NOMO-1 treated with DMSO at 0.1 percent for 48 hours (cell line): ENCODE data around the gene CD79A.
"Not testable (repeated sequence)": the region's sequence is repeated elsewhere in the genome, so short reads cannot be mapped to it uniquely, and the experiment has no call there.

Experiments
- DNase-seq: peaks from one replicate; lab custom pipeline; 2025; ENCODE audit not compliant: unreplicated experiment; lab: John Stamatoyannopoulos, UW

CD79A gene

GRCh38 chr19:41904118-41904870 is 27.2 kb downstream of the CD79A start:
- no peak for DNase-seq

GRCh38 chr19:41905273-41906002 is 28.4 kb downstream of the CD79A start:
- DNase-seq = no peak

GRCh38 chr19:41906271-41906670 is 29.2 kb downstream of the CD79A start:
- DNase-seq = no peak

DNA sequence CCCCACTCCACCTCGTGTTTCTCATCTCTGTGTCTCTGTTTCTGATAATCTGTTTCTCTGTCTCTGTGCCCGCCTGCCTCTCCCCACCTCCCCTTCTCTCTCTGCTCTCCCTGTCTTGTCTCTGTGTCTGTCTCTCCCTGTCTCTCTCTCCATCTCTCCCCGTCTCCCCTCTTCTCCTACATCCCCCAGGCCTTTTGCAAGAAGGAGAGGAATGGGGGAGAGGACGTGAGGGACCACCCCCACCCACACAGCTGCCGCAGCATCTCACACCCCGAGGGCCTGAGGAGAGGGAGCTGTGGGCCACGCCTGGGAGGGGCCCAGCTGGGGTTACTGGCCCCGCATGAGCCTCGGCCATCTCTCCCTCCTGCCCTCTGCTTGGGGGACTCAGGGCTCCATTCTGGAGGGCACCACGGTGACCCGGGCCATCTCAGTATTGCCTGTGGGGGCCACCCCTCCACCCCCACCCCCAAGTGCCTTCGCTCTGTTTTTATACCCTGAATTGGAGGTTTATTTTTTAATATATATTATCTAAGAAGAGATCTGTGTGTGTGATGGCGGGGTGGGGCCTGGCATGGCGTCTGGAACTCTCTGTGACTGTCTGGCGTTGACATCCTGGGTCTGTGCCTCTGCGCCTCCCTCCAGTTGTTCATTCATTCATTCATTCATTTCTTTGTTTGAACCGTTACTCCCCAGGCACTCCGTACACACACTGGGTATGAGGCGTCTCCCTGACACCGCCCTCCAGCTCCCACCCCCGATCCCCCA is 30.0 kb downstream of the CD79A start:
- DNase-seq = no peak

GRCh38 chr19:41907994-41908615 is 31.0 kb downstream of the CD79A start:
- DNase-seq = no peak

GRCh38 chr19:41908724-41909464 is 31.8 kb downstream of the CD79A start:
- no peak for DNase-seq

DNA sequence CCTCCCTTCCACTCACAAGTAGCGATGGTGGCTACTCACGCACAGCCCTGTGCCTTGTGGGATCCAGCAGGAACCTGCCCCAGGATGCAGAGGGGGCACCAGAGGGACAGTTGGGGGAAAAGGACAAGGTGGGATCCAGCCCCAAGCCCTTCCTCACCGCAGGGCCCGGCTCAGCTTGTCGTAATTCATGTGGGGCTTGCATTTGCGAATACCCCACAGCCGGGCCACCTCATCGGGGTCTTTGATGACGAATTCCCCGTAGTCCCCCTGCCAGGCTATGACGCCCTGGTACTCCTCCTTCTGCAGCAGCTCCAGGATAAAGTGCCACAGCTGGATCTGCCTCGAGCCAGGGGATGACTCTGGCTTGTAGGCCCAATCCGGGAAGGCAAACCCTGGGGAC is 32.6 kb downstream of the CD79A start:
- DNase-seq = no peak

GRCh38 chr19:41910240-41910991 is 33.3 kb downstream of the CD79A start:
- DNase-seq = no peak

- no peak for DNase-seq
Observed at GRCh38 chr19:41910992-41911888, 34.2 kb downstream of the CD79A start.

DNA sequence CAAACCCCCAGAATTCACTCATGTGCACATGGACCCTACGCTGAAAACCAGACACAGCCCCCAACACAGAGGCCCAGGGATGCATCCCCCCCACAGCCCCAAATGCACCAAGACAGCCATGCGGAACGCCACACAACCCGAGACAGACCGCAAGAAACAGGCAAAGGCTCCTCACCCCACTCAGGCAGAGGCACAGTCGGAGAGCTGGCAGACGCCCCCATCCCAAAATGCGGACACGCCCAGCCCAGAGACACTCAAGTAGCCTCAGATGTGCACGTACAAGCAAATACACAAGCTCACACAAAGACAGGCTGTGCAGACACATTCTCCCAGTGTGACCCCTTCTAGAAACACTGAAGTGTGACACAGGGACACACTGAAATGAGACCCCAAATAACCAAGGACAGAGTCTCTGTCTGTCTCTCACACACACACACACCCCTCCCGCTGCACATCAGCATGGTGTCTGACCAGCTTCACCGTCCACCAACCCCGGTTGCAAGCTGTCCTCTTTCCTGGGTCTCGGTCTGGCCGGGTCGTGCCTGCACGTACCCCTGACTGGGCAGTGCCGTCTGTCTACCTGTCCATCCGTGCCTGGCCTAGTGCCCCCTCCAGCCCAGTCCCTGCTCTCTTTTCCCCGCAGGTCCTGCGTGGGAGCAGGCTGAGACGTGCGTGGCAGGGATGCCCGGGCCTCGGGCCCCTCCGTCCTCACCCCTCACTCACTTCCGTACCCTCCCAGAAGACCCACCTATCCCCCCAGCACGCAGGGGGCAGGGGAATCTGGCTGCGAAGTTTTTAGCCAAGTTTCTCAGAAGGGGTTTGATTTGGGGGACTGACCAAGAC is 35.0 kb downstream of the CD79A start:
- no peak for DNase-seq

- DNase-seq = no peak
Observed at GRCh38 chr19:41912899-41913537, 35.9 kb downstream of the CD79A start.

GRCh38 chr19:41913538-41914423 is 36.7 kb downstream of the CD79A start:
- DNase-seq = no peak

- DNase-seq = not testable (repeated sequence)
Observed at GRCh38 chr19:41914424-41914834, 37.4 kb downstream of the CD79A start.

DNA sequence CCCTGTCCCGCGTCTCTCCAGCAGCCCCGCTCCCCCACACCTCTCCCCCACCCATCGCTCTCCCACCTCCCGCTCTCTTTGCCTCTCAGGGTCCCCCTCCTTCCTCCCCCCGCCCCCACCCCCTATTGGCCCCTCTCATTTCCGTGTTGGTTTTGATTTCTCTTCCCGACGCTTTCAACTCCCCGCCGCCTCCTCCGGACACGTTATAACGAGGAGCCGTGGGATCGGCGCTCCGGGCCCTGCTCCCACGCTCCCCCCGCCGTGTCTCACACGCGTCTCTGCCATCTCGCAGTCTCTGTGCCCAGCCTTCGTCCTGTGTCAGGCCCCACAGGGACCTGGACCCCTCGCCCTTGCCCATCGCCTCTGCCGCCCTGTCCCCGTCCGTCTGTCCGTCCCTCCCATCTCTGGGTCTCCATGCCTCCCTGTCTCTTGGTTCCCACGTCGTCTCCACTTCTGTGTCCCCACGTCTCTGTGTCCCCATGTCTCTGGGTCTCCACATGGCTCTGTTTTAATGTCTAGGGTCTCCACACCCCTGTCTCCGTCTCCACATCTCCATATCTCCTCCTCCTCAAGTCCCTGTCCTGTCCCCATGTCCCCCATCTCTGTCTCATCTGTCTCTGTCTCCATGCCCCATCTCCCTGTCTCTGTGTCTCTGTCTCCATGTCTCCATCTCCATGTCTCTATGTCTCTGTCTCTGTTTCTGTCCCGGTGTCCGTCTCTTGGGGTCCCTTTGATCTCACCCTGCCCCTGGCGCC is 38.1 kb downstream of the CD79A start:
- DNase-seq = no peak

DNA sequence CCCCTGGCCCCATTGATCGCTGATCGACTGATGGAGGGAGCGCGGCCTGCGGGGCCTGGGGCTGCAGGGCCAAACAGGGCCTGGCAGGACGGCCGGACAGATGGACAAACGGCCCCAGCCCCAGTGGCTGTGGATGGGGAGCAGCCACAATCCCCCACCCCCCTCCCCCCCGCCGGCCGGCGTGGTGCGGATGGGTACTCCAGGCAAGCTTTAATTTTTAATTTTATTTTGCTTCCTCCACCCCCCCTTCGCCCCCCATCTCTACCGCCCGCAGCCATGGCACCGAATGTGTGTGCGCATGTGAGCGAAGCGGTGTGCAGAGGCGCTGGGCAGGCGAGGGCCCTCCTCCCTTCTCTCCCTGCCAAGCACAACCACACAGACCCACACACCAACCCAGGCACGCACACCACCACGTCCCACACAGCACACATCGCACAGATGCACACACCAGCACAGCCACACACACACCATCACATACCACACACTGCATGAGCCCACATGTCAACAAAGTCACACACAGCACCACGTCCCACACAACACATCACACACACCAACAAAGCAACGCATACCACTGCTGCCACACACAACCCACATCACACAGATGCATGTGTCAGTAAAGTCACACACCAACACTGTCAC is 38.8 kb downstream of the CD79A start:
- no peak for DNase-seq
